ENCODE results near the gene NEUROD2. TPM values are rescaled to one million over a fixed set of nuclear protein-coding genes. Genes with fewer than 3 reads are reported as not detected.

The NEUROD2 gene
- total and polyA plus RNA-seq, 2 experiments from 2014 or later: not detected

- Histone ChIP-seq H3K27me3 (ENCODE audit: insufficient read depth) (peaks cover 92% of the 10 kb centered on the region), H3F3A (replicated peaks; ENCODE audit: low read depth) (0 out of 2 replicates have a peak, but pooled peaks cover 4% of the 10 kb centered on the region), H2AFZ (no peak overlapping the region), H3K36me3 (ENCODE audit: insufficient read depth) (no peaks in the 10 kb centered on the region), H3K79me2 (replicated peaks; ENCODE audit: insufficient read depth) (no peaks in the 10 kb centered on the region), H3K4me1 (ENCODE audit: insufficient read depth) (peaks cover 25% of the 10 kb centered on the region), H3K27ac (ENCODE audit: low read depth) (no peak overlapping the region), H3K9me2 (ENCODE audit: insufficient read depth) (no peaks in the 10 kb centered on the region), H4K20me1 (replicated peaks; ENCODE audit: insufficient read depth) (no peaks in the 10 kb centered on the region), H3K4me2 (no peak overlapping the region), H3K4me3 (no peak overlapping the region)
- no peak overlapping the region for H3K4me3 Mint-ChIP-seq
- TF ChIP-seq POLR2AphosphoS5 (IDR thresholded peaks at IDR 0.05; ENCODE audit: low read depth) (no peak), CREB1 (CRISPR knock-in tag; IDR thresholded peaks at IDR 0.05; ENCODE audit: low read depth) (no peak), CTCF (conservative IDR thresholded peaks at IDR 0.05; ENCODE audit: low read depth in 2 of 2) (no peak), EZH2 (IDR thresholded peaks at IDR 0.05; ENCODE audit: low read depth, unreplicated experiment) (no peak), JUNB (IDR thresholded peaks at IDR 0.05; ENCODE audit: unreplicated experiment) (no peak), ZNF331 (CRISPR knock-in tag; IDR thresholded peaks at IDR 0.05; ENCODE audit: low read depth) (no peak), ZNF114 (CRISPR knock-in tag; IDR thresholded peaks at IDR 0.05) (no peak), EZH2phosphoT487 (IDR thresholded peaks at IDR 0.05; ENCODE audit: unreplicated experiment) (no peak)
- TF ChIP-seq, protein P1, sequence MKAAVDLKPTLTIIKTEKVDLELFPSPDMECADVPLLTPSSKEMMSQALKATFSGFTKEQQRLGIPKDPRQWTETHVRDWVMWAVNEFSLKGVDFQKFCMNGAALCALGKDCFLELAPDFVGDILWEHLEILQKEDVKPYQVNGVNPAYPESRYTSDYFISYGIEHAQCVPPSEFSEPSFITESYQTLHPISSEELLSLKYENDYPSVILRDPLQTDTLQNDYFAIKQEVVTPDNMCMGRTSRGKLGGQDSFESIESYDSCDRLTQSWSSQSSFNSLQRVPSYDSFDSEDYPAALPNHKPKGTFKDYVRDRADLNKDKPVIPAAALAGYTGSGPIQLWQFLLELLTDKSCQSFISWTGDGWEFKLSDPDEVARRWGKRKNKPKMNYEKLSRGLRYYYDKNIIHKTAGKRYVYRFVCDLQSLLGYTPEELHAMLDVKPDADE (IDR thresholded peaks at IDR 0.05): no peak
- TF ChIP-seq, protein P2, sequence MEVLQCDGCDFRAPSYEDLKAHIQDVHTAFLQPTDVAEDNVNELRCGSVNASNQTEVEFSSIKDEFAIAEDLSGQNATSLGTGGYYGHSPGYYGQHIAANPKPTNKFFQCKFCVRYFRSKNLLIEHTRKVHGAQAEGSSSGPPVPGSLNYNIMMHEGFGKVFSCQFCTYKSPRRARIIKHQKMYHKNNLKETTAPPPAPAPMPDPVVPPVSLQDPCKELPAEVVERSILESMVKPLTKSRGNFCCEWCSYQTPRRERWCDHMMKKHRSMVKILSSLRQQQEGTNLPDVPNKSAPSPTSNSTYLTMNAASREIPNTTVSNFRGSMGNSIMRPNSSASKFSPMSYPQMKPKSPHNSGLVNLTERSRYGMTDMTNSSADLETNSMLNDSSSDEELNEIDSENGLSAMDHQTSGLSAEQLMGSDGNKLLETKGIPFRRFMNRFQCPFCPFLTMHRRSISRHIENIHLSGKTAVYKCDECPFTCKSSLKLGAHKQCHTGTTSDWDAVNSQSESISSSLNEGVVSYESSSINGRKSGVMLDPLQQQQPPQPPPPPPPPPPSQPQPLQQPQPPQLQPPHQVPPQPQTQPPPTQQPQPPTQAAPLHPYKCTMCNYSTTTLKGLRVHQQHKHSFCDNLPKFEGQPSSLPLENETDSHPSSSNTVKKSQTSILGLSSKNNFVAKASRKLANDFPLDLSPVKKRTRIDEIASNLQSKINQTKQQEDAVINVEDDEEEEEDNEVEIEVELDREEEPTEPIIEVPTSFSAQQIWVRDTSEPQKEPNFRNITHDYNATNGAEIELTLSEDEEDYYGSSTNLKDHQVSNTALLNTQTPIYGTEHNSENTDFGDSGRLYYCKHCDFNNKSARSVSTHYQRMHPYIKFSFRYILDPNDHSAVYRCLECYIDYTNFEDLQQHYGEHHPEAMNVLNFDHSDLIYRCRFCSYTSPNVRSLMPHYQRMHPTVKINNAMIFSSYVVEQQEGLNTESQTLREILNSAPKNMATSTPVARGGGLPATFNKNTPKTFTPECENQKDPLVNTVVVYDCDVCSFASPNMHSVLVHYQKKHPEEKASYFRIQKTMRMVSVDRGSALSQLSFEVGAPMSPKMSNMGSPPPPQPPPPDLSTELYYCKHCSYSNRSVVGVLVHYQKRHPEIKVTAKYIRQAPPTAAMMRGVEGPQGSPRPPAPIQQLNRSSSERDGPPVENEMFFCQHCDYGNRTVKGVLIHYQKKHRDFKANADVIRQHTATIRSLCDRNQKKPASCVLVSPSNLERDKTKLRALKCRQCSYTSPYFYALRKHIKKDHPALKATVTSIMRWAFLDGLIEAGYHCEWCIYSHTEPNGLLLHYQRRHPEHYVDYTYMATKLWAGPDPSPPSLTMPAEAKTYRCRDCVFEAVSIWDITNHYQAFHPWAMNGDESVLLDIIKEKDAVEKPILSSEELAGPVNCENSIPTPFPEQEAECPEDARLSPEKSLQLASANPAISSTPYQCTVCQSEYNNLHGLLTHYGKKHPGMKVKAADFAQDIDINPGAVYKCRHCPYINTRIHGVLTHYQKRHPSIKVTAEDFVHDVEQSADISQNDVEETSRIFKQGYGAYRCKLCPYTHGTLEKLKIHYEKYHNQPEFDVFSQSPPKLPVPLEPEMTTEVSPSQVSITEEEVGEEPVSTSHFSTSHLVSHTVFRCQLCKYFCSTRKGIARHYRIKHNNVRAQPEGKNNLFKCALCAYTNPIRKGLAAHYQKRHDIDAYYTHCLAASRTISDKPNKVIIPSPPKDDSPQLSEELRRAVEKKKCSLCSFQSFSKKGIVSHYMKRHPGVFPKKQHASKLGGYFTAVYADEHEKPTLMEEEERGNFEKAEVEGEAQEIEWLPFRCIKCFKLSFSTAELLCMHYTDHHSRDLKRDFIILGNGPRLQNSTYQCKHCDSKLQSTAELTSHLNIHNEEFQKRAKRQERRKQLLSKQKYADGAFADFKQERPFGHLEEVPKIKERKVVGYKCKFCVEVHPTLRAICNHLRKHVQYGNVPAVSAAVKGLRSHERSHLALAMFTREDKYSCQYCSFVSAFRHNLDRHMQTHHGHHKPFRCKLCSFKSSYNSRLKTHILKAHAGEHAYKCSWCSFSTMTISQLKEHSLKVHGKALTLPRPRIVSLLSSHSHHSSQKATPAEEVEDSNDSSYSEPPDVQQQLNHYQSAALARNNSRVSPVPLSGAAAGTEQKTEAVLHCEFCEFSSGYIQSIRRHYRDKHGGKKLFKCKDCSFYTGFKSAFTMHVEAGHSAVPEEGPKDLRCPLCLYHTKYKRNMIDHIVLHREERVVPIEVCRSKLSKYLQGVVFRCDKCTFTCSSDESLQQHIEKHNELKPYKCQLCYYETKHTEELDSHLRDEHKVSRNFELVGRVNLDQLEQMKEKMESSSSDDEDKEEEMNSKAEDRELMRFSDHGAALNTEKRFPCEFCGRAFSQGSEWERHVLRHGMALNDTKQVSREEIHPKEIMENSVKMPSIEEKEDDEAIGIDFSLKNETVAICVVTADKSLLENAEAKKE (CRISPR knock-in tag; IDR thresholded peaks at IDR 0.05): no peak
- TF ChIP-seq, protein P3, sequence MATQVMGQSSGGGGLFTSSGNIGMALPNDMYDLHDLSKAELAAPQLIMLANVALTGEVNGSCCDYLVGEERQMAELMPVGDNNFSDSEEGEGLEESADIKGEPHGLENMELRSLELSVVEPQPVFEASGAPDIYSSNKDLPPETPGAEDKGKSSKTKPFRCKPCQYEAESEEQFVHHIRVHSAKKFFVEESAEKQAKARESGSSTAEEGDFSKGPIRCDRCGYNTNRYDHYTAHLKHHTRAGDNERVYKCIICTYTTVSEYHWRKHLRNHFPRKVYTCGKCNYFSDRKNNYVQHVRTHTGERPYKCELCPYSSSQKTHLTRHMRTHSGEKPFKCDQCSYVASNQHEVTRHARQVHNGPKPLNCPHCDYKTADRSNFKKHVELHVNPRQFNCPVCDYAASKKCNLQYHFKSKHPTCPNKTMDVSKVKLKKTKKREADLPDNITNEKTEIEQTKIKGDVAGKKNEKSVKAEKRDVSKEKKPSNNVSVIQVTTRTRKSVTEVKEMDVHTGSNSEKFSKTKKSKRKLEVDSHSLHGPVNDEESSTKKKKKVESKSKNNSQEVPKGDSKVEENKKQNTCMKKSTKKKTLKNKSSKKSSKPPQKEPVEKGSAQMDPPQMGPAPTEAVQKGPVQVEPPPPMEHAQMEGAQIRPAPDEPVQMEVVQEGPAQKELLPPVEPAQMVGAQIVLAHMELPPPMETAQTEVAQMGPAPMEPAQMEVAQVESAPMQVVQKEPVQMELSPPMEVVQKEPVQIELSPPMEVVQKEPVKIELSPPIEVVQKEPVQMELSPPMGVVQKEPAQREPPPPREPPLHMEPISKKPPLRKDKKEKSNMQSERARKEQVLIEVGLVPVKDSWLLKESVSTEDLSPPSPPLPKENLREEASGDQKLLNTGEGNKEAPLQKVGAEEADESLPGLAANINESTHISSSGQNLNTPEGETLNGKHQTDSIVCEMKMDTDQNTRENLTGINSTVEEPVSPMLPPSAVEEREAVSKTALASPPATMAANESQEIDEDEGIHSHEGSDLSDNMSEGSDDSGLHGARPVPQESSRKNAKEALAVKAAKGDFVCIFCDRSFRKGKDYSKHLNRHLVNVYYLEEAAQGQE (IDR thresholded peaks at IDR 0.05; ENCODE audit: unreplicated experiment): no peak
- H3K27ac Mint-ChIP-seq: no peak overlapping the region
- H3K27me3 Mint-ChIP-seq (ENCODE audit: insufficient read depth, low read depth, poor library complexity): peaks cover 69% of the 10 kb centered on the region
- H3K36me3 Mint-ChIP-seq (ENCODE audit: low read depth): no peaks in the 10 kb centered on the region
- ATAC-seq (no peak), DNase-seq (ENCODE audit: low spot score) (no peak)
- no peaks in the 10 kb centered on the region; the same call in 2 of the 3 replicates for H3K9me3 Mint-ChIP-seq
- peaks cover 51% of the 10 kb centered on the region for H3K4me1 Mint-ChIP-seq
Measured at GRCh38 chr17:39624313-39624712, 16.6 kb upstream of the NEUROD2 start.
